ENCODE results near the gene ARAP3. TPM values are rescaled to one million over a fixed set of nuclear protein-coding genes. Genes with fewer than 3 reads are reported as not detected.
A peak's percentile ranks its signal among the peaks of the same experiment; 100 is the strongest.

The ARAP3 gene
- total RNA-seq, 1 donor from 2014 or later: 12.5 TPM

DNA sequence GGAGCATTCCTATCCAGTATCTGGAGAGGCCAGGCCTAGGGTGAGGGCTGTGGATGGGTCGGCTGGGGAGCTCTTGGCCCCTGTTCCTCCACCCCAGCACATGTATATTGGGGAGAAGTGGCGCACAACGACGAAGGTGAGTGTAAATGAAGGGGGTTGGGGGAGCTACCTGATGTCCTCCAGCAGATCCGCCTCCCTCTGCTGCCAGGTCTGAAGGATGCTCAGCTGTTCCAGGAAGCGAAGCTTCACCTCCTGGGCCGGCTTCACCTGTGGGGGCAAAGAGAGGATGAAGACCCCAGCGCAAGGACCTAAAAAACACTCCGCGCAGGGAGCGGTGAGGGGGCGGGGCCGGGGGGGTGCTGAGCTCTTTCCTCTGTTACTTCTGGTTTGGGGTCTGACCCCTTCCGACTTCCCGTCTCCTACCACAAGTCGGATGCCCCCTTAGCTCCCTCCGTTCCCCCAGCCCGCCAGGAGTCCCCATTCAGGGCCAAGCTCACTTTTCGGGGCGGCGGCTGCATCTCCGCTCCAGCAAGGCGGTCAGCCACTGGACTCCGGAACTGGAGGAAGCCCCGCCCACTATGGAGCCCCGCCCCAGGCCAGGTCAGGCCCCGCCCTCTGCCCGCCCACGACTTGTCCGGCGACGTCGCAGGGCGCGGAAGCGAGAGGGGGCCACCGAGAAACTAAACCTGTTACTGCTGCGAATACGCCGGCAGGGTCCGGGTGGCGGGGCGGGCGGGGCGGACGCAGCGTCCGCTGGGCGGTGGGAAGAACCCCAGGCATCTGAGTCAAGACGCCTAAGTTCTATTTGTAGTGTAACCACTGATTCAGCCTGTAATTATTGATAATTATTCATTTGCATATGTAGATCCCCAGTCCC, 30.9 kb downstream of the ARAP3 start, which contains the start of gene FCHSD1:
FCHSD1 (minus strand) TSS at position 568 of the 877 bp plus-strand sequence; CDS start at position 518, 50 bp downstream.
- intact Hi-C loops (cut with DNase I): no loop called here
- ATAC-seq (ENCODE audit: poor library complexity): peak; percentile 97
- peak; percentile 93 for DNase-seq

GRCh38 chr5:141649972-141650371, 32.1 kb downstream of the ARAP3 start:
- intact Hi-C loops (cut with DNase I): no loop called here
- DNase-seq: no peak
- no peak for ATAC-seq (ENCODE audit: poor library complexity)

DNA sequence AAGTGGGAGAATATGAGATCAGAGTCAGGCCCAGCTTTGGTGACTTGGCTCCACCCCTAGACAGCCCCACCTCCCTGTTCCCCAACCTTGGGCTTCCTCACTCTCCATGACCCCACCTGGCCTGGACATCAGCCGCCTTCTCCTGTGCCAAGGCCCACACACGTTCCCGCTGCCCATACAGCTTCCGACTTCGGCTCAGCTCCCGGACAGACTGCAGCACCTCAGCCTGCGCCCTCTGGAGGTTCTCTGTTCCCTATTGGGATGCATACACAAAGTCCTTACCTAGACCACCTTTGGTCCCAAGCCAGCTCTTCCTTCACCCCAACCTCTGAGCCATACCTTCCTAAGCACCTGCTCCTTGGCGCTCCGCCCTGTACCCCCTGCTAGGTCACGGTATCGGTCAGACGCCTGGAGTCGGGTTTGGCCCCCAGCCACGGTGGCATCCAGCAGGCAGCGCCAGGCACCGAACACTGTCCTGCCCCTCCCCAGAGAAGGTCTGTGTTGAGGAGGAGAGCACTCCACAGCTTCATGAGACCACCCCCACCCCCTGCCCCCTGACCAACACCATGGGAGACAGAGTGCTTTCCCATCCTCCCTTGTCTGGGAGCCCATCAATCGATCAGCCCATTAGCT, 32.9 kb downstream of the ARAP3 start:
- no peak for DNase-seq
- intact Hi-C loops (cut with DNase I): no loop called here
- ATAC-seq (ENCODE audit: poor library complexity): no peak

GRCh38 chr5:141647851-141648250, 34.2 kb downstream of the ARAP3 start:
- no peak for DNase-seq
- ATAC-seq (ENCODE audit: poor library complexity): no peak
- intact Hi-C loops (cut with DNase I): no loop called here

DNA sequence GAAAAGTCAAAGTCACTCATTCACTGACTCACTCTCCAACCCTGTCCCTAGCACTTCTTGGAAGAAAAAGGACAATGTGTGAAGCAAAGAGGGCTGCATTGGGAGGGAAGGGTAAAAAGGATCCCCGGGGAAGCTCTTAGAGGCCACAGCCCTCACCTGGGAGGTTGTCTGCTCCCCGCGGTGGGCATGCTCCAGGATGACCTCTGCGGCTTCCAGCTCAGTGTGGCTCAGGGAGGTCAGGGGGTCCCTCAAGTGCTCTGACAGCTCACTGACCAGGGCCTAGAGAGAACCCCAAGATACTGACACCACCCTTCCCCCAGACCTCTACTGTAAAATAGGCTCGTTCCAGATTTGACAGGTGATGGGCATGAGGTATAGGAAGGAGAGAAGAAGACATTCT, 34.8 kb downstream of the ARAP3 start:
- no peak for DNase-seq
- ATAC-seq (ENCODE audit: poor library complexity): no peak
- intact Hi-C loops (cut with DNase I): no loop called here

GRCh38 chr5:141646026-141646425, 36.0 kb downstream of the ARAP3 start:
- no peak for DNase-seq
- no peak for ATAC-seq (ENCODE audit: poor library complexity)
- intact Hi-C loops (cut with DNase I): no loop called here

- DNase-seq: no peak
- intact Hi-C loops (cut with DNase I): no loop called here
- no peak for ATAC-seq (ENCODE audit: poor library complexity)
These were observed 40.3 kb downstream of the ARAP3 start for GRCh38 chr5:141641634-141642267.

DNA sequence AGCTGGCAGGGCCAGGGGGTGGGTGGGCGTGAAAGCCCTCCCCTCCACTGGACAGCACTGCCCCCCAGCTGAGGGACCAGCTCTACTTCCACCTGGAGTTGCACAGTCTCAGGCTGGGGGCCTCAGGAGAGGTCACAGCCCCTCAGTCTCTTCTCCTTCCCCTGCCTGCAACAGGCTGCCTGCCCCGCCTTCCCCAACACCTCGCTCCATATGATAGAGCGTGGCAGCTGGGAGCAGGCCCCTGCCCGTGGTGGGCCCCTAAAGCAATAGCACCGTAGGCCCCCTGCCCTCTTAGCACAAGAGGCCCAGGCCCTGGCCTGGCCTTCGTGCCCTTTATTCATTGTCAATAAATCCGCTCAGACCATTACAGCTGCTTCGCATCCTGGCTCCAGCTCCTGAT, 41.3 kb downstream of the ARAP3 start:
- intact Hi-C loops (cut with DNase I): no loop called here
- ATAC-seq (ENCODE audit: poor library complexity): no peak
- no peak for DNase-seq

DNA sequence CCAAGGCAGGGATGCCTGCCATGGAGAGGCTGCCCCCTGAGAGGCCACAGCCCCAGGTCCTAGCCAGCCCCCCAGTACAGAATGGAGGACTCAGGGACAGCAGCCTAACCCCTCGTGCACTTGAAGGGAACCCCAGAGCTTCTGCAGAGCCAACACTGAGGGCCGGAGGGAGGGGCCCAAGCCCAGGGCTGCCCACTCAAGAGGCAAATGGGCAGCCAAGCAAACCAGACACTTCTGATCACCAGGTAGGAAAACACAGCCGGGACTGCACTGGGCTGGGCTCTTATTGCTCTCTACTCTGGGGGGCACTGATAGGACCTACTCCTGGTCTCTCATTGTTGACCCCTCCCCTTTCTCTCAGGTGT, 42.0 kb downstream of the ARAP3 start:
- ATAC-seq (ENCODE audit: poor library complexity) (no peak), DNase-seq (no peak)
- intact Hi-C loops (cut with DNase I): no loop called here

GRCh38 chr5:141639357-141640050, 42.5 kb downstream of the ARAP3 start:
- ATAC-seq (ENCODE audit: poor library complexity): no peak
- intact Hi-C loops (cut with DNase I): no loop called here
- no peak for DNase-seq

DNA sequence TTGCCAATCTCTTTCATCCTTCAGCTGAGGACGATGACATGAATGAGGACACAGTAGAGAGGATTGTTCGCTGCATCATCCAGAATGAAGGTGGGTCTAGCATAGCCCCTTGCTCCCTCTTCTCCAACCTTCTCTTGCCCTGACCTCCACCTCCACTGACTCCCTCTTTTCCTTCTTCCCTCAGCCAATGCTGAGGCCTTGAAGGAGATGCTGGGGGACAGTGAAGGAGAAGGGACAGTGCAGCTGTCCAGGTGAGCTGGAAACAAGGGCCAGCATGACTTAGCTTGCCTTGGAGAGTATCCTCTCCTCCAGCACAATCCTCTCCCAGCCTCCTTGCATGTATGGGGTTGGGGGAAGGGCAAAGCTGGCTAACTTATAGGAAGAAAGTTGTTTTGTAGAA, 43.3 kb downstream of the ARAP3 start:
- intact Hi-C loops (cut with DNase I): no loop called here
- ATAC-seq (ENCODE audit: poor library complexity) (no peak), DNase-seq (no peak)

DNA sequence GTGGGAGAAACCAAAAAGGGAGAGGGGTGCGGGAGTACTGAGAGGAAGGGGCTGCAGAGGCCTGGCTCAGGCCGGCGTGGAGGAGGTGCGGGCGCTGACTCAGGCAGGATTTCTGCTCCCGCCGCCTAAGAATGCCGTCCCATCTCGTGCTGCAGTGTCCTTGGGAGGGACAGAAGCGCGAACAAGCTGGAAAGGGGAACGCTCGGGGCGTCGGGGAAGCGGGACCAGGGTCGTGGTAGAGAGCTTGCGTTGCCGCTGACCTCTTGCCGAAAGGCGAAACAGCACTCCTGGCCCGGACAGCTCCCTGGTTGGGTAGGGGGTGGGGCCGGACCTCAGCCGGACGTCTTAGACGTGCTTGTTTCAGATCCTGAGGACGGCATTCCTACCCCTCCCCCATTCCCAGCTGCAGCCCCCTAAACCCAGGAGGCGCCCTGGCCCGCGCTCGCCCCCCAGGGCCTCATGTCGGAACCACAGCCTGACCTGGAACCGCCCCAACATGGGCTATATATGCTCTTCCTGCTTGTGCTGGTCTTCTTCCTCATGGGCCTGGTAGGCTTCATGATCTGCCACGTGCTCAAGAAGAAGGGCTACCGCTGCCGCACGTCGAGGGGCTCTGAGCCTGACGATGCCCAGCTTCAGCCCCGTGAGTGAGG, 44.1 kb downstream of the ARAP3 start:
- intact Hi-C loops (cut with DNase I): no loop called here
- DNase-seq: peak; percentile 74
- peak; percentile 47 for ATAC-seq (ENCODE audit: poor library complexity)

GRCh38 chr5:141637123-141637766, 44.8 kb downstream of the ARAP3 start:
- DNase-seq (no peak), ATAC-seq (ENCODE audit: poor library complexity) (peak; percentile 34)
- intact Hi-C loops (cut with DNase I): no loop called here

GRCh38 chr5:141636413-141637122, 45.5 kb downstream of the ARAP3 start, which contains the start of the genes HDAC3 and RELL2:
Gene HDAC3, minus strand, starts transcription at chr5:141636849. Its CDS starts 59 bp downstream, at chr5:141636790.
Gene RELL2, plus strand, starts transcription at chr5:141636997. Its CDS starts 1,229 bp downstream, at chr5:141638226.
- ATAC-seq (ENCODE audit: poor library complexity) (peak; percentile 99), DNase-seq (peak; percentile 97)
- intact Hi-C loops (cut with DNase I): no loop called here

DNA sequence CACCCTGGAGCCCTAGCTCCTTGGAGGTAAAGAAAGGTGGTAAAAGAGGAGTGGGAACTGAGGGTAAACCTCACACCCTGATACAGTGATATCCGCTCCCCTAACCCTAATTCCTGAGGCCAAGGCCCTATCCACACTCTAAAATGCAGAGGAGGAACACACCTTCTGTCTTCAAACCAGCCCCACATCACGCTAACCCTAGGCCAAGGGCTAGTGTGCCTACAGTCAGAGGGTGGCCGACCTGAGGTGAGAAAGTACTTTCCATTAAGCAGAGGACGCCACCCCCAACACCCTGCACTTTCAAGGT, 46.0 kb downstream of the ARAP3 start:
- ATAC-seq (ENCODE audit: poor library complexity): no peak
- no peak for DNase-seq
- intact Hi-C loops (cut with DNase I): no loop called here

DNA sequence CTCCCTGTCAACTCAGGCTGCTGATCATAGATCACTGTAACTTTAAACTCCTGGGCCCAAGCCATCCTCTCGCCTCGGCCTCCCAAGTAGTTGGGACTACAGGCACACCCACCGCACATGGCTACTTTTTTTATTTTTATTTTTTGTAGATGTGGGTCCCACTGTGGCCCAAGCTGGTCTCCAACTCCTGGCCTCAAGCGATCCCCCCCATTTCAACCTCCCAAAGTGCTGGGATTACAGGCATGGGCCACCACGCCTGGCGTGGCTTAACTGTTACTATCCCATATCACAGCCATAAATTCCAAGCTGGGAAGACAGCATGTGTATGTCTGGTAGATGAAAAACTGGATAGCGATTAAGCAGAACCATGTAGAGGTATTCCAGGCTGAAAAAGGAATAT, 46.4 kb downstream of the ARAP3 start:
- intact Hi-C loops (cut with DNase I): no loop called here

GRCh38 chr5:141634720-141635119, 47.3 kb downstream of the ARAP3 start:
- DNase-seq: no peak
- intact Hi-C loops (cut with DNase I): no loop called here
- no peak for ATAC-seq (ENCODE audit: poor library complexity)

More for the DNA sequence above, 46.4 kb downstream of the ARAP3 start:
- ATAC-seq (ENCODE audit: poor library complexity) (no peak), DNase-seq (no peak)
